MM.1S (cell line): ENCODE results near the gene PCGF1.

Source experiments
- EZH2phosphoT487 ChIP-seq: fragments of 300-600 bp; sonication (generic); IDR thresholded peaks from 2 replicates; pipeline ENCODE4 v1.6.1; 2018; ENCODE audit warnings: antibody characterized with exemption, low read length
- TF ChIP-seq, protein P1 (sequence below): fragments of 300-600 bp; sonication (generic); IDR thresholded peaks from 2 replicates; pipeline ENCODE4 v1.5.1; 2016; ENCODE audit warnings: antibody characterized with exemption, low read length, mixed read lengths

DNA sequence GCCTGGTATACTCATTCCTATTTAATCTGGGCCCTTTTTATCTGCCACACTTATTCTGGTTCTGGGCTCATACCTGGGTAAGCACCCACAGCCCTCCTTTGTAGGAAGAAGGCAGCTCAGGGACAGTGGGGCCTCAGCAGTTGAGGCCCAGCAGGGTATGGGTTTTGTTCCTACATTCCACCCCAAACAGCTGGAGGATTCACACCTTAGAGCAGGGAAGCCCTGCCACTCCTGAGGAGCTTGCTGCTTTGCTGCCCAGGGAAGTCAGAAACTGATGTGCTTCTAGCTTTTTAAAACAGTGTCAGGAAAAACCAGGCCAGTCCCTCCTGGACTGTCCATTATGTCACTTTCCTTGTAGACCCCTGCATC, 6.9 kb downstream of the PCGF1 start:
- TF ChIP-seq EZH2phosphoT487, result no peak
- TF ChIP-seq, protein P1, sequence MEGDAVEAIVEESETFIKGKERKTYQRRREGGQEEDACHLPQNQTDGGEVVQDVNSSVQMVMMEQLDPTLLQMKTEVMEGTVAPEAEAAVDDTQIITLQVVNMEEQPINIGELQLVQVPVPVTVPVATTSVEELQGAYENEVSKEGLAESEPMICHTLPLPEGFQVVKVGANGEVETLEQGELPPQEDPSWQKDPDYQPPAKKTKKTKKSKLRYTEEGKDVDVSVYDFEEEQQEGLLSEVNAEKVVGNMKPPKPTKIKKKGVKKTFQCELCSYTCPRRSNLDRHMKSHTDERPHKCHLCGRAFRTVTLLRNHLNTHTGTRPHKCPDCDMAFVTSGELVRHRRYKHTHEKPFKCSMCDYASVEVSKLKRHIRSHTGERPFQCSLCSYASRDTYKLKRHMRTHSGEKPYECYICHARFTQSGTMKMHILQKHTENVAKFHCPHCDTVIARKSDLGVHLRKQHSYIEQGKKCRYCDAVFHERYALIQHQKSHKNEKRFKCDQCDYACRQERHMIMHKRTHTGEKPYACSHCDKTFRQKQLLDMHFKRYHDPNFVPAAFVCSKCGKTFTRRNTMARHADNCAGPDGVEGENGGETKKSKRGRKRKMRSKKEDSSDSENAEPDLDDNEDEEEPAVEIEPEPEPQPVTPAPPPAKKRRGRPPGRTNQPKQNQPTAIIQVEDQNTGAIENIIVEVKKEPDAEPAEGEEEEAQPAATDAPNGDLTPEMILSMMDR, result no peak
